Right atrium auricular region (tissue), 2 donors: ENCODE measurements around the gene MYMX. TPM values are rescaled to one million over a fixed set of nuclear protein-coding genes. Genes with fewer than 3 reads are reported as not detected.
"Not testable (repeated sequence)": the region's sequence is repeated elsewhere in the genome, so short reads cannot be mapped to it uniquely, and the experiment has no call there.

ENCODE experiments used
- DNase-seq: peaks from one replicate; pipeline ENCODE4 v3.0.0-alpha.2; 2019; ENCODE audit warnings: low spot score
- H3K27ac ChIP-seq, 2 donors: fragments of 200-600 bp; sonication (generic); 1 replicate in 1 of 2; 2 replicates in 1 of 2; pipeline ENCODE4 v1.5.1; 2016 to 2019
- H3K27me3 ChIP-seq, 2 donors: fragments of 200-600 bp; sonication (generic); one replicate each; pipeline versions ENCODE4 v1.5.1 to v1.6.0; 2017 to 2019
- H3K36me3 ChIP-seq: fragments of 200-600 bp; sonication (generic); one replicate; pipeline ENCODE4 v1.5.1; 2016
- H3K4me1 ChIP-seq, 2 donors: fragments of 200-600 bp; sonication (generic); one replicate each; pipeline versions ENCODE4 v1.5.1 to v1.6.0; 2017 to 2019
- H3K4me3 ChIP-seq, 2 donors: fragments of 200-600 bp; sonication (generic); 1 replicate in 1 of 2; 2 replicates in 1 of 2; pipeline ENCODE4 v1.5.1; 2017 to 2019; ENCODE audit warnings: mild to moderate bottlenecking in 1 of 2, moderate library complexity in 1 of 2
- H3K9me3 ChIP-seq, 2 donors: fragments of 200-600 bp; sonication (generic); one replicate each; pipeline ENCODE4 v1.5.1; 2019
- CTCF ChIP-seq, 2 donors: fragments of 200-600 bp; sonication (generic); IDR thresholded peaks; one replicate each; pipeline ENCODE4 v1.5.1; 2019; ENCODE audit warnings: antibody characterized with exemption in 2 of 2
- total RNA-seq, 2 donors: library from RNA; depleted of rRNA; stranded (reverse); fragments of >200 nt; gene quantifications; one replicate each; pipeline ENCODE4 v1.1.0, GENCODE V29; 2016

Gene MYMX
- total RNA-seq, 2 donors from 2014 or later: not detected

DNA sequence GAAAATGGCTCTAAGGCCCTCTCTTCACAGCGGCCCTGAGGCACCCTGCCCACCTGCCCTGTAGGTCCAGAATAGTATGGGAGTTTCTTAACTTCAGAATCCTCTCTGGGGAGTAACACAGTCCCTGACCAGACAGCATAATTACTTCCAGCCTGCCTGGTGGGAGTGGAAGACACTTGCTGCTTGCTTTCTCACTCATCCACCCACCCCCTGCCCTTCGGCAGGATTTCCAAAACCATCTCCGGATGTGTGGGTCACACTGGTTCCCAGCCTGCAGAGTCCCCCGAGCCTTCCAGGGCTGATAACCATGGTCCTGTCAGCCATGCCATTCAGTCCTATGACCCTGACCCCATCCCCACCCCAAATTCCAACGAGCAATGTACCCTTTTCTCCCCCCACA lies 12.1 kb downstream of the MYMX start:
- DNase-seq: no peak
- Histone ChIP-seq H3K4me1 (peaks cover 0 to 85% of the 10 kb centered on the region in 2 donors), H3K4me3 (peak overlapping the region in 1 of 2 donors; percentile 39), H3K27ac (peak overlapping the region; percentile 98), H3K27me3 (no peaks in the 10 kb centered on the region), H3K9me3 (no peaks in the 10 kb centered on the region), H3K36me3 (peaks cover 38% of the 10 kb centered on the region)
- TF ChIP-seq CTCF (IDR thresholded peaks at IDR 0.05): no peak

DNA sequence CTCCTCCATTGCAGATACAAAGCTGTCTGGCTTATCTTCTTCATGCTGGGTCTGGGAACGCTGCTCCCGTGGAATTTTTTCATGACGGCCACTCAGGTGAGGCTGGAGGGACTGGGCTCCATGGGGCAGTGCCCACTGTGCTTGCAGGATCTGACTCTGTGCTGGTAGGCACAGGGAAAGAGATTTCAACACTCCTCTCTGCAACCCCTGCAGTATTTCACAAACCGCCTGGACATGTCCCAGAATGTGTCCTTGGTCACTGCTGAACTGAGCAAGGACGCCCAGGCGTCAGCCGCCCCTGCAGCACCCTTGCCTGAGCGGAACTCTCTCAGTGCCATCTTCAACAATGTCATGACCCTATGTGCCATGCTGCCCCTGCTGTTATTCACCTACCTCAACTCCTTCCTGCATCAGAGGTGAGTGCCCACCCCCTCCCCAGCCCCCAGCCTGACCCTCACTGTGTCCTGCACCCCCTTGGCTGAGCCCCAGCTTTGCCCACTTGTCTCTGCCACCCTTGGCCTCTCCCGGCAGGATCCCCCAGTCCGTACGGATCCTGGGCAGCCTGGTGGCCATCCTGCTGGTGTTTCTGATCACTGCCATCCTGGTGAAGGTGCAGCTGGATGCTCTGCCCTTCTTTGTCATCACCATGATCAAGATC lies 12.8 kb downstream of the MYMX start:
- Histone ChIP-seq H3K36me3 (peaks cover 38% of the 10 kb centered on the region), H3K4me3 (no peak overlapping the region), H3K27me3 (no peaks in the 10 kb centered on the region), H3K4me1 (peaks cover 0 to 85% of the 10 kb centered on the region in 2 donors), H3K27ac (peak overlapping the region; percentile 98), H3K9me3 (no peaks in the 10 kb centered on the region)
- no peak for TF ChIP-seq CTCF (IDR thresholded peaks at IDR 0.05)
- no peak for DNase-seq

DNA sequence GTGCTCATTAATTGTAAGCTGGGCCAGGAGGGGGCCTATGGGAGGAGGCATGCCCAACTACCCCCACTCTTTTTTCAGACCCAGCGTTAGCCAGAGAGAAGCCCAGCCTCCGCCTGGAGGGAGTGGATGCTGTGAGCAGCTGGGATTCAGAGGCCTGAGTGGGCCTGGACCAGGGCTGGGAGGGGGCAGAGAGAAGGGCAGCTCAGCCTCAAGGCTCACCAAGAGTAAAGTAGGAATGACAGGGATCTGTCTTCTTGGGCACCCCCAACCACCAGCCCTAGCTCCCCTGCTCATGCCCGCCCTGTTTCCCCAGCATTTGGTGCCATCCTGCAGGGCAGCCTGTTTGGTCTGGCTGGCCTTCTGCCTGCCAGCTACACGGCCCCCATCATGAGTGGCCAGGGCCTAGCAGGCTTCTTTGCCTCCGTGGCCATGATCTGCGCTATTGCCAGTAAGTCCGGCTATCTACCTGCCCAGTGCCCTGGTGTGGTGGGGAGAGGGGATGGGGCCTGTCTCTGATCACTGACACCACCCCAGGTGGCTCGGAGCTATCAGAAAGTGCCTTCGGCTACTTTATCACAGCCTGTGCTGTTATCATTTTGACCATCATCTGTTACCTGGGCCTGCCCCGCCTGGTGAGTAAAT lies 13.4 kb downstream of the MYMX start:
- H3K4me1 ChIP-seq: peaks cover 0 to 85% of the 10 kb centered on the region in 2 donors
- H3K9me3 ChIP-seq: no peaks in the 10 kb centered on the region
- DNase-seq: no peak
- H3K4me3 ChIP-seq: no peak overlapping the region
- TF ChIP-seq CTCF (IDR thresholded peaks at IDR 0.05): no peak
- H3K36me3 ChIP-seq: peaks cover 38% of the 10 kb centered on the region
- peak overlapping the region; percentile 98 for H3K27ac ChIP-seq
- no peaks in the 10 kb centered on the region for H3K27me3 ChIP-seq

GRCh38 chr6:44231426-44231825 lies 14.7 kb downstream of the MYMX start:
- Histone ChIP-seq H3K36me3 (peaks cover 38% of the 10 kb centered on the region), H3K27ac (peak overlapping the region; percentile 98), H3K4me1 (peaks cover 0 to 82% of the 10 kb centered on the region in 2 donors)
- H3K9me3 ChIP-seq, DNase-seq, H3K27me3 ChIP-seq, H3K4me3 ChIP-seq: not testable (repeated sequence)

DNA sequence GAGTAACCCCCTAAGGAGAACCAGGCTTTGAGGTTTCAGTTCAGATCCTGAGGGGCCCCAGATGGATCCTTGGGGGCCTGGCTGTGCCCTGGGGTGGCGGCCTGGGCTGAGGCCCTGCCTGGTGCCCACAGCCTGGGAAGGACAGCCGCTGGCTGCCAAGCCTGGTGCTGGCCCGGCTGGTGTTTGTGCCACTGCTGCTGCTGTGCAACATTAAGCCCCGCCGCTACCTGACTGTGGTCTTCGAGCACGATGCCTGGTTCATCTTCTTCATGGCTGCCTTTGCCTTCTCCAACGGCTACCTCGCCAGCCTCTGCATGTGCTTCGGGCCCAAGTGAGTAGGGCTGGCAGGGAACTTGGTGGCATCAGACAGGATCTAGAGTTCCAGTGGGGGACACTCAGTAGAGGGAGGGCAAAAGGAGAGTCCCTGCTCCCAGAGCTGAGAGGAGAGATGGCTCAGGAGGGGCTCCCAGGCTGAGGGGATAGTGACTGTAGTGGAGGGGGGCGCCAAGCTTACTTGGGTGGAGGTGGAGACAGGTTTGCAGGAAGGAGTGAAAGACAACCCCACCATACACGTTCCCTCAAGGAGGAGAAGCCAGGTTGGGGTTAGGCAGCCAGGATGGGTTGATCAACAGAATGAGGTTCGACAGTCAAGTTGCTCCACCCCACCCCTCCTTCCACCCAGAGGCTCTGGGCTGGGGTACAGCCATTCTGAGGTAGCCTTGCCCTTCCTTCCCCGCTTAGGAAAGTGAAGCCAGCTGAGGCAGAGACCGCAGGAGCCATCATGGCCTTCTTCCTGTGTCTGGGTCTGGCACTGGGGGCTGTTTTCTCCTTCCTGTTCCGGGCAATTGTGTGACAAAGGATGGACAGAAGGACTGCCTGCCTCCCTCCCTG lies 16.2 kb downstream of the MYMX start:
- Histone ChIP-seq H3K27ac (peak overlapping the region; percentile 98), H3K36me3 (peaks cover 38% of the 10 kb centered on the region), H3K4me1 (peaks cover 0 to 78% of the 10 kb centered on the region in 2 donors), H3K27me3 (no peaks in the 10 kb centered on the region), H3K9me3 (no peaks in the 10 kb centered on the region), H3K4me3 (no peak overlapping the region)
- TF ChIP-seq CTCF (IDR thresholded peaks at IDR 0.05): no peak
- no peak for DNase-seq

GRCh38 chr6:44233567-44234100 lies 16.9 kb downstream of the MYMX start:
- Histone ChIP-seq H3K36me3 (peaks cover 38% of the 10 kb centered on the region), H3K4me3 (no peak overlapping the region), H3K9me3 (no peaks in the 10 kb centered on the region), H3K27ac (peak overlapping the region; percentile 98), H3K27me3 (no peaks in the 10 kb centered on the region), H3K4me1 (peaks cover 0 to 76% of the 10 kb centered on the region in 2 donors)
- no peak for TF ChIP-seq CTCF (IDR thresholded peaks at IDR 0.05)
- no peak for DNase-seq
